Thyroid gland (tissue), 4 donors: ENCODE measurements around the gene PKP4. TPM values are rescaled to one million over a fixed set of nuclear protein-coding genes. Genes with fewer than 3 reads are reported as not detected.
A peak's percentile ranks its signal among the peaks of the same experiment; 100 is the strongest.

Experiments
- DNase-seq, 2 donors: peaks; one replicate each; pipeline ENCODE4 v3.0.0-alpha.2; 2019
- H3K27ac ChIP-seq, 3 donors: fragments of 200-600 bp; sonication (generic); 1 replicate in 2 of 3; 2 replicates in 1 of 3; pipeline ENCODE4 v1.5.1; 2016 to 2019; ENCODE audit warnings: mild to moderate bottlenecking in 1 of 3, moderate library complexity in 1 of 3
- H3K27me3 ChIP-seq: fragments of 200-600 bp; sonication (generic); one replicate; pipeline ENCODE4 v1.5.1; 2019
- H3K36me3 ChIP-seq, 2 donors: fragments of 200-600 bp; sonication (generic); one replicate each; pipeline ENCODE4 v1.5.1; 2016 to 2019
- H3K4me1 ChIP-seq, 2 donors: fragments of 200-600 bp; sonication (generic); one replicate each; pipeline ENCODE4 v1.5.1; 2017 to 2019
- H3K4me3 ChIP-seq, 3 donors: fragments of 200-600 bp; sonication (generic); replicated peaks in 1 of 3; 1 replicate in 2 of 3; 2 replicates in 1 of 3; pipeline ENCODE4 v1.5.1; 2016; ENCODE audit warnings: mild to moderate bottlenecking in 1 of 3
- H3K9me3 ChIP-seq: fragments of 200-600 bp; sonication (generic); one replicate; pipeline ENCODE4 v1.5.1; 2017
- POLR2A ChIP-seq, 2 donors: fragments of 450-650 bp; IDR thresholded peaks; one replicate each; pipeline ENCODE4 v1.6.1; 2017; ENCODE audit warnings: antibody characterized with exemption in 2 of 2, mild to moderate bottlenecking in 2 of 2, moderate library complexity in 1 of 2
- WGBS, 2 donors: methylation state at CpG; one replicate each; pipeline ENCODE4 v1.1.5; 2017; 5-methylcytosine and 5-hydroxymethylcytosine counted together
- intact Hi-C: fragments of 100-400 bp; cut with DNase I; formaldehyde crosslinking; loops from one replicate; pipeline ENCODE4 v1.15.1; 2023
- total RNA-seq, 4 donors: library from RNA; depleted of rRNA; stranded (reverse); fragments of >200 nt; gene quantifications; one replicate each; pipeline ENCODE4 v1.2.3, GENCODE V29; 2016
- TF ChIP-seq, protein P1 (sequence below), 6 experiments: fragments of 200-600 bp in 3 of 6; fragments of 450-650 bp in 3 of 6; sonication (generic) in 3 of 6; IDR thresholded peaks; one replicate each; pipeline ENCODE4 v1.5.1; 2016 to 2019; ENCODE audit warnings: antibody characterized with exemption in 6 of 6, mild to moderate bottlenecking in 2 of 6, inconsistent platforms in 1 of 6, moderate library complexity in 1 of 6

Gene PKP4
- total RNA-seq, 4 donors from 2014 or later: 117 to 155 (median 136) TPM

DNA sequence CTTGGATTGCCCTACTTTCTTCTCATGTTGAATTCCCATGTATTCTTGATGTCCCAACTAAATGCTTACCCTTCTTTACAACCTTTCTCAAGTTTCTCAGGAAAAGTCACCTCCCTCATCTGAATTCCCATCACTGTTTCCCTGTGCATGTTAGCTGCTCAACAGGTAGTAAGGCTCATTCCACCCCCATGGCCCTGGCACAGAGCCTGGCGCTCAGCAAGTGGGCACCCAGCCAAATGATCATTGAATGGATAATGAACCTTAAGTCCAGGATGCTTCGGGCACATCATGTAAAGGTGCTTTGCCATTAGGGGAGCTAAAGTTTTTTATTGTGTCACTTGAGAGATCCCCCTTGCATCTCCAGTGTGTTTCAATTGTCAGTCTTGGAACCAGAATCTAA lies 124.0 kb downstream of the PKP4 start:
- no peak overlapping the region for H3K27ac ChIP-seq
- H3K4me1 ChIP-seq: no peaks in the 10 kb centered on the region
- peak; percentile 18 to 50 for DNase-seq
- H3K9me3 ChIP-seq: no peaks in the 10 kb centered on the region
- H3K36me3 ChIP-seq: peaks cover 3 to 5% of the 10 kb centered on the region in 2 donors
- 73 to 81% methylated on average over 2 of the region's 2 CpGs for WGBS, 2 donors
- H3K4me3 ChIP-seq: no peak overlapping the region
- intact Hi-C loops: no loop called here
- H3K27me3 ChIP-seq: no peaks in the 10 kb centered on the region
- TF ChIP-seq, protein P1, sequence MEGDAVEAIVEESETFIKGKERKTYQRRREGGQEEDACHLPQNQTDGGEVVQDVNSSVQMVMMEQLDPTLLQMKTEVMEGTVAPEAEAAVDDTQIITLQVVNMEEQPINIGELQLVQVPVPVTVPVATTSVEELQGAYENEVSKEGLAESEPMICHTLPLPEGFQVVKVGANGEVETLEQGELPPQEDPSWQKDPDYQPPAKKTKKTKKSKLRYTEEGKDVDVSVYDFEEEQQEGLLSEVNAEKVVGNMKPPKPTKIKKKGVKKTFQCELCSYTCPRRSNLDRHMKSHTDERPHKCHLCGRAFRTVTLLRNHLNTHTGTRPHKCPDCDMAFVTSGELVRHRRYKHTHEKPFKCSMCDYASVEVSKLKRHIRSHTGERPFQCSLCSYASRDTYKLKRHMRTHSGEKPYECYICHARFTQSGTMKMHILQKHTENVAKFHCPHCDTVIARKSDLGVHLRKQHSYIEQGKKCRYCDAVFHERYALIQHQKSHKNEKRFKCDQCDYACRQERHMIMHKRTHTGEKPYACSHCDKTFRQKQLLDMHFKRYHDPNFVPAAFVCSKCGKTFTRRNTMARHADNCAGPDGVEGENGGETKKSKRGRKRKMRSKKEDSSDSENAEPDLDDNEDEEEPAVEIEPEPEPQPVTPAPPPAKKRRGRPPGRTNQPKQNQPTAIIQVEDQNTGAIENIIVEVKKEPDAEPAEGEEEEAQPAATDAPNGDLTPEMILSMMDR (IDR thresholded peaks at IDR 0.05): no peak
- no peak for TF ChIP-seq POLR2A (IDR thresholded peaks at IDR 0.05)

DNA sequence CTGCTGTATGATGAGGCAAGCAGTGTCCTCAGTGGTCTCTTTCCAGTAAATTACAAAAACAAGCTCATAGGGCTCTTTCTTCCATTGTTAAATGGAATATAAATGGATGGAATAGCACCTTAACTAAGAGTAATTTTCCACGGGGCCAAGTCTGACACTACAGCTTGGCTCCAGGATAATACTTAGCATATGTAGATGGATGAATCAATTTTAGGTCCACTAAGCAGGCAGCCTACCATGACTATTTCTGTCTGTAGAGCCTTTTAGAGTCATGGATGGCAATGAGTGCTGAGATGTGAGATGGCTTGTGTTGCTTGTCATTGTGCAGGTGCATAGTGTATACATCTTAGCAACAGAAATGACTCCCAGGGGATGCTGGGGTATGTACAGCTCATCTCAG lies 125.9 kb downstream of the PKP4 start:
- H3K4me1 ChIP-seq: no peaks in the 10 kb centered on the region
- no peaks in the 10 kb centered on the region for H3K9me3 ChIP-seq
- intact Hi-C loops: no loop called here
- H3K4me3 ChIP-seq: no peak overlapping the region
- no peak for TF ChIP-seq POLR2A (IDR thresholded peaks at IDR 0.05)
- TF ChIP-seq, protein P1 (IDR thresholded peaks at IDR 0.05): no peak
- H3K27ac ChIP-seq: no peak overlapping the region
- peaks cover 3 to 5% of the 10 kb centered on the region in 2 donors for H3K36me3 ChIP-seq
- whole genome bisulfite sequencing, 2 donors: 86 to 87% methylated on average over 1 of the region's 1 CpG
- no peak for DNase-seq
- no peaks in the 10 kb centered on the region for H3K27me3 ChIP-seq

DNA sequence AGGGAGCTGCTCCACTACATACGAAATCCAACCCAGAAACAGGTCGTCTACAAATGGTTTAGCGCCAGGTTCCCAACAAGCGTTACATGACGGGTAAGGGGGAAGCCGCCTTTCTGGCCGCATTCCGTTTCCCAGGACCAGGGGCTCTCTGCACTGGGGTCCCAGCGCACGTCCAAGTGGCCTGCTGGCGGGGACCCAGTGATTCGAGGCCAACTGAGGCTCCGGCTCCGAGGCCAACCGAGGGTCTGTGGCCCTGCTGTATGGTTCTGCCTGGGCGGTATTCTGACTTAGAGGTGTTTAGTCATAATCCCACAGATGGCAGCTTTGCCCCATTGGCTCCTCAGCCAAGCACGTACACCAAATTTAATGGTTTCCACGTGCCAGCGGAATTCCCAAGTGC lies 127.2 kb downstream of the PKP4 start:
- no peaks in the 10 kb centered on the region for H3K4me1 ChIP-seq
- DNase-seq: no peak
- peaks cover 3 to 5% of the 10 kb centered on the region in 2 donors for H3K36me3 ChIP-seq
- intact Hi-C loops: no loop called here
- no peak overlapping the region for H3K27ac ChIP-seq
- WGBS, 2 donors: 97 to 99% methylated on average over 19 of the region's 19 CpGs
- no peaks in the 10 kb centered on the region for H3K27me3 ChIP-seq
- no peak for TF ChIP-seq POLR2A (IDR thresholded peaks at IDR 0.05)
- TF ChIP-seq, protein P1 (IDR thresholded peaks at IDR 0.05): no peak
- H3K9me3 ChIP-seq: no peaks in the 10 kb centered on the region
- H3K4me3 ChIP-seq: no peak overlapping the region

GRCh38 chr2:158586491-158586890 lies 129.7 kb downstream of the PKP4 start:
- 65 to 91% methylated on average over 3 of the region's 3 CpGs for WGBS, 2 donors
- Histone ChIP-seq H3K36me3 (peaks cover 3 to 5% of the 10 kb centered on the region in 2 donors), H3K9me3 (no peaks in the 10 kb centered on the region), H3K27me3 (no peaks in the 10 kb centered on the region), H3K4me1 (no peaks in the 10 kb centered on the region), H3K27ac (no peak overlapping the region), H3K4me3 (no peak overlapping the region)
- DNase-seq: no peak
- intact Hi-C loops: no loop called here
- no peak for TF ChIP-seq POLR2A (IDR thresholded peaks at IDR 0.05)
- TF ChIP-seq, protein P1 (IDR thresholded peaks at IDR 0.05): no peak

GRCh38 chr2:158589303-158589702 lies 132.6 kb downstream of the PKP4 start:
- no peaks in the 10 kb centered on the region for H3K27me3 ChIP-seq
- no peaks in the 10 kb centered on the region for H3K9me3 ChIP-seq
- no peak for DNase-seq
- H3K4me1 ChIP-seq: no peaks in the 10 kb centered on the region
- H3K4me3 ChIP-seq: no peak overlapping the region
- 94 to 96% methylated on average over 4 of the region's 4 CpGs for WGBS, 2 donors
- TF ChIP-seq, protein P1 (IDR thresholded peaks at IDR 0.05): no peak
- no peak for TF ChIP-seq POLR2A (IDR thresholded peaks at IDR 0.05)
- intact Hi-C loops: no loop called here
- H3K27ac ChIP-seq: no peak overlapping the region
- H3K36me3 ChIP-seq: no peaks in the 10 kb centered on the region
